ENCODE measurements around the gene GXYLT2.

The GXYLT2 gene

DNA sequence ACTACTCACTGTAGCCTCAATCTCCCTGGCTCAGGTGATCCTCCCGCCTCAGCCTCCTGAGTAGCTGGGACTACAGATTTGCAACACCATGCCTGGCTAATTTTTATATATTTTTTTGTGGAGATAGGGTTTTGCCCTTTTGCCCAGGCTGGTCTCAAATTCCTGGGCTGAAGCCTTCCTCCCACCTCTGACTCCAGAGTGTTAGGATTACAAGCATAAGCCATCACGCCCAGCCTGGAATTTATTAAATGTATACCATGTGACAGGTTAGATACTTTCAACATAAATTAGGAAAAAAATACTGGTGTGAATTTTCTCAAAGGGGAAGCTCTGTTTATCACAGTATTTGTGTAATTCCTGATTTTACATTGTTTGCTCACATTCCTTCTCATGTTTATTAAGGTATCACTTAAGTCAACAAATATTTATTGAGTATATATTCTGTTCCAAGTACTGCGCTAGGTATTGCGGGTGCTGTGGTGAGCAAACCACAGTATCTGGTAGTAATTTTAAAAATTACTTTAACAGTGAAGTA is 133.5 kb downstream of the GXYLT2 start:
- DNase-seq = no peak

DNA sequence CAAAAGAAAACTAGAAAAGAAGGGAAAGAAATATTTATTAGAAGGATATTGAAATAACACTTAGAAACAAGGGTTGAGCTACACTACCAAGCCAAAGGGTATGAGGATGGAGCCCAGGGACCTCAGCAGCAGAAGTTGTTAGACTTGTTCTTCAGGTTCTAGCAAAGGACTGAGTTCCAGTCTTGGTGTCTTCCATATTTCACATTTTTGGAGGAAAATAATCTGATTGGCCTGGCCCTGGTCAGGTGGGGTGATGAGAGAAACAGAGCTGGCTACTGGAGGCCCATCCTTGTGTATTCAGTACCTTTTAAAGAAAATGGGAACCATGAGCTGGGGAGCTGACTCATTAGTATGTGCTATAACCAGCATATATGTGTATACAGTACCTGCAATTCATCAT is 137.0 kb downstream of the GXYLT2 start:
- no peak for DNase-seq

DNA sequence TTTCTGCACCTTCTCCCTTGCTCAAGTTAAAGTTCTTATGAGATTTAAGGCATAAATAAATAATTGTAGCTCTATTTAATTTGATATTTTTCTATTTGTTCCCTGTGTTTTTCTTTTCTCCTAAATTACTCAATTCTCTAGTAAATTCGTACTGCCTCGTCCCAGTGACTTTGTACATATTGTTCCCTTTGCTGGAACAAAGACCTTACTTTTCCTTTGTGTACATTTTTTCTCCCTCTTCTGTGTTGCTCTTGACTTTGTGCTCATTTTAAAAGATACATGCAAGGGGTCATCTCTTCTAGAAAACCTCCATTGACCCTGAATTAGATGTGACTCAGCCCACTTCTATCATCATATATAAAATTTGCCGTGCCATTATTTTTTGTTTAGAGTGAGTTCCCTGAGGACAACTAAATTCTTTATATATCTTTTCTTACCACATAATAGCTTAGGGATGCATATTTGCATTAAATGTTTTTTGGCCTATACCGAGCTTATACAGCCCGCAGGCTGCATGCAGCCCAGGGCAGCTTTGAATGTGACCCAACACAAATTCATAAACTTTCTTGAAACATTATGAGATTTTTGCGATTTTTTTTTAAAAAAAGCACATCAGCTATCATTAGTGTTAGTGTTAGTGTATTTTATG is 138.4 kb downstream of the GXYLT2 start:
- DNase-seq = no peak

All from amniotic stem cell (primary cell).